ENCODE results near the gene SLC5A10. TPM values are rescaled to one million over a fixed set of nuclear protein-coding genes. Genes with fewer than 3 reads are reported as not detected.

SLC5A10 gene
- total and polyA plus RNA-seq, 9 donors = 0.05 to 0.38 (median 0.15) TPM; not detected in 5

DNA sequence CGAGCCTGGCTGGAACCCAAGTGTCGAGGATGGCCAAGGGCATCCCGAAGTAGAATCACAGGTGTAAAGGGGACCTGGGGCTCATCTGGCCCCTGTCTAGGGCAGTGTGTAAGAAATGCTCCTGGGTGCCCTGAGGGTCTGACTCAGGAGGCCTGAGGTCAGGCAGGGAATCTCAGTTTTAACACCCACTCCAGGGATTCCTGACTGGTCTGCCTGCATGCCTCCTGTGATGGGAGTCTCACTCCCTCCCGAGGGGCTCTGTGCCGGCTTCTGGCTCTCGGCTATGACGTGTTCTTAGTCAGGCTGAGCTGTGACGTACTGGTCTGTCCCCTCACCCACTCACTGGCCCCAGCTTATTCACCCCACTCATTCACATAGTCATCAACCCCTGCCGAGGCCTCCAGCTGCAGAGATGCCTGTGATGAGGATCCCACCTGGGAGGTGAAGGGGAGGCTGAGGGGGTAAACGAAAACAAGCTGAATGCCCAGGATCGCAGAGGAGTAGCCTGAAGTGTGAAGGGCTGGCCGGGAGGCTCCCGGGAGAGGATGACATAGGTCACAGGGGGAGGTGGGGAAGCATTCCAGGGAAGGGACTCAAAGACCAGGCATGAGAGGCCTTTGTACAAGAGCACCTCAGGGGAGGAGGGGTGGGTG, 28.8 kb downstream of the SLC5A10 start:
- WGBS, 3 donors = 72 to 83% (median 72%) methylated on average over 13 of the region's 13 CpGs
- H3K9me3 ChIP-seq = no peaks in the 10 kb centered on the region
- TF ChIP-seq, protein P1, sequence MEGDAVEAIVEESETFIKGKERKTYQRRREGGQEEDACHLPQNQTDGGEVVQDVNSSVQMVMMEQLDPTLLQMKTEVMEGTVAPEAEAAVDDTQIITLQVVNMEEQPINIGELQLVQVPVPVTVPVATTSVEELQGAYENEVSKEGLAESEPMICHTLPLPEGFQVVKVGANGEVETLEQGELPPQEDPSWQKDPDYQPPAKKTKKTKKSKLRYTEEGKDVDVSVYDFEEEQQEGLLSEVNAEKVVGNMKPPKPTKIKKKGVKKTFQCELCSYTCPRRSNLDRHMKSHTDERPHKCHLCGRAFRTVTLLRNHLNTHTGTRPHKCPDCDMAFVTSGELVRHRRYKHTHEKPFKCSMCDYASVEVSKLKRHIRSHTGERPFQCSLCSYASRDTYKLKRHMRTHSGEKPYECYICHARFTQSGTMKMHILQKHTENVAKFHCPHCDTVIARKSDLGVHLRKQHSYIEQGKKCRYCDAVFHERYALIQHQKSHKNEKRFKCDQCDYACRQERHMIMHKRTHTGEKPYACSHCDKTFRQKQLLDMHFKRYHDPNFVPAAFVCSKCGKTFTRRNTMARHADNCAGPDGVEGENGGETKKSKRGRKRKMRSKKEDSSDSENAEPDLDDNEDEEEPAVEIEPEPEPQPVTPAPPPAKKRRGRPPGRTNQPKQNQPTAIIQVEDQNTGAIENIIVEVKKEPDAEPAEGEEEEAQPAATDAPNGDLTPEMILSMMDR (IDR thresholded peaks at IDR 0.05) = no peak
- TF ChIP-seq POLR2A (IDR thresholded peaks at IDR 0.05) (no peak), EP300 (IDR thresholded peaks at IDR 0.05) (no peak)
- H3K27me3 ChIP-seq = no peaks in the 10 kb centered on the region
- intact Hi-C loops (cut with DNase I) = no loop called here
- H3K4me1 ChIP-seq (ENCODE audit: insufficient read depth) = no peaks in the 10 kb centered on the region
- DNase-seq = no peak
- H3K27ac ChIP-seq = no peak overlapping the region
- no peaks in the 10 kb centered on the region for H3K36me3 ChIP-seq
- no peak overlapping the region for H3K4me3 ChIP-seq

DNA sequence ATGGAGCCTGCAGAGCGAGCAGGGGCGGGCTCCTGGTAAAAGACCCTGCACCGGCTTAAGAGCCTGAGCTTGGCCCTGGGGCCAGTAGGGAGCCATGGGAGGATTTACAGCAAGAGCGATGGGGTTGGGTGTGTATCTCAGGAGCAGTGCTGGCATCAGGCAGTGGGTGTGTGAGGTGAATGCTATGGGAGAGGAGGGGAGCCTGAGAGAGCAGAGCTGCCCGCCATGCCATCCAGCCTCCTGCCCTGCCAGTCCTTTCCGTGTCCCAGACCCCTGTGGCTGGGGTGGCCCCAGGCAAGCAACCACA, 29.3 kb downstream of the SLC5A10 start:
- TF ChIP-seq POLR2A (IDR thresholded peaks at IDR 0.05) (no peak), EP300 (IDR thresholded peaks at IDR 0.05) (no peak)
- TF ChIP-seq, protein P1 (IDR thresholded peaks at IDR 0.05) = no peak
- 89 to 98% (median 95%) methylated on average over 6 of the region's 6 CpGs for WGBS, 3 donors
- Histone ChIP-seq H3K4me3 (no peak overlapping the region), H3K4me1 (ENCODE audit: insufficient read depth) (no peaks in the 10 kb centered on the region), H3K36me3 (no peaks in the 10 kb centered on the region), H3K27ac (no peak overlapping the region), H3K27me3 (no peaks in the 10 kb centered on the region), H3K9me3 (no peaks in the 10 kb centered on the region)
- intact Hi-C loops (cut with DNase I) = no loop called here
- DNase-seq = no peak

DNA sequence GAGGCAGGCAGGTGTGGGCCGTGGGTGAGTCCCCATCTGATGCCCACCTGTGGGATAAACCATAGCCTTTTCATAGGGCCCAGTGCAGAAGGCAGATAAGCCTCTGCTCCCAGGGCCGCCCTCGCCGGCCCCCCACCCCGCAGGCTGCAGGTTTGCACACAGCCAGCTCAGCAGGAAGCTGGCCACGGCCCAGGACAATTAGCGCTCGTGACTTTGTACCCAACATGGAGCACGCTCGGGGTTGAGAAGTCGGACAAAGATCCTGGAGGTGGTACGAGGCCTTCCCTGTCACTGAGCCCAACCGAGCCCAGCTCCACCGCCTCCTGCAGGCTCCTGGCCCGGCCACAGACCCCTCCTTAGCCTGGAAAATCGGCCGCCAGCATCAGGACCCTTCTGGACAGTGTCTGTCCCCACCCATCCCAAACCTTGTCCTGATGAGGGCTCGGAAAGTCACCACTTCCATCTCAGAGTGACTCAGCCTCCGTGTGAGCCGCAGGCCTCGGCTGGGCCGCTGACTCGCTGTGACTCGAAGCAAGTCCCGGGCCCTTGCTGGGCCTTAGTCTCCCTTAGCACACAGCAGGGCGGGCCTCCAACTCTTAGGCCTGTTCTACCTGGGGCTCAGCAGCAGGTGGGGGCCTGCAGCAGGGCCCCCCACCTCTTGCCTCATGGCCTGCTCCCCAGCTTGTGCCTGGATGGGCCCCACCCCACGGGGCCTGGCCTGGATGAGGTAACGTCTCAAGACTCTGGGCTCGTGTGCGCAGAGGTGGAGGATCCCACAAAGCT, 29.9 kb downstream of the SLC5A10 start:
- Histone ChIP-seq H3K4me3 (no peak overlapping the region), H3K9me3 (no peaks in the 10 kb centered on the region), H3K4me1 (ENCODE audit: insufficient read depth) (no peaks in the 10 kb centered on the region), H3K27me3 (no peaks in the 10 kb centered on the region), H3K27ac (no peak overlapping the region), H3K36me3 (no peaks in the 10 kb centered on the region)
- intact Hi-C loops (cut with DNase I) = no loop called here
- TF ChIP-seq POLR2A (IDR thresholded peaks at IDR 0.05) = no peak
- 83 to 88% (median 88%) methylated on average over 29 to 30 of the region's 30 CpGs for WGBS, 3 donors
- DNase-seq = no peak

DNA sequence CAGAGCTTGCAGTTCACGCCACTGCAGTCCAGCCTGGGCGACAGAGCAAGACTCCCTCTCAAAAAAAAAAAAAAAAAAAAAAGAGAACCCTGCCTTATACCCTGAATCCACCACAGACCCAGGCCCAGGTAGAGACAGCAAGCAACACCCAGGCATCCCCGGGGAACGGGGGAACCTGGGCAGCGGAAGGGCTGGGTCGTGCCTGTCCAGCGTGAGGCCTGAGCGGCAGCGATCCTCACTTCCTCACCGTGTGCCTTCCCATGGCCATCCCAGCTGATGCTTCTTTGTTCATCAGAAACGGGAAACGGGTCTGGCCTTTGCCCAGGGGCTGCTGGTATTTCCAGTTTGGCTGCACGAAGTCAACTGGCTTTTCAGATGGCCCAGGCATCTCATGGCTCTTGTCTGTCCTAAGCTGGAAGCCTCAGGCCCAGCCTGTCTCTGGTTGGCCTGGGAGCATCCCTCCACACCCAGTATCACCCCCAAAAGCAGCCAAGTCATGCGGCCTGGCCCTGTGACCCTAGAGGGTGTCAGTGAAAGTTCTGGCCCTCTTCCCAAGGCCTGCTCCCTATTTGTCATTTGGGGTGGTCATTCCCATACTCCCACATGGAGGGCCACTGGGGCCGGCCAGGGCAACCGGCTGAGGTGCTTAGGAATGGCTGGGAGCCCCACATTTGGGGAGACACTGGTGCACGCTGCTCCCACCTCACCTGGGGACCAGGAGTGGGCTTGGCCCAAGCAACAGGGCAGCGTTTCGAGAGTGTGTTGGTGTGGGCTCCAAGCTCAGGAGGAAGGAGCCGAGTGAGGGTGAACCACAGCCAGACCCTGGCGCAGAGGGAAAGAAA, 32.5 kb downstream of the SLC5A10 start:
- Histone ChIP-seq H3K4me1 (ENCODE audit: insufficient read depth) (no peaks in the 10 kb centered on the region), H3K36me3 (no peaks in the 10 kb centered on the region), H3K4me3 (no peak overlapping the region), H3K27me3 (no peaks in the 10 kb centered on the region), H3K9me3 (no peaks in the 10 kb centered on the region), H3K27ac (no peak overlapping the region)
- TF ChIP-seq, protein P1 (IDR thresholded peaks at IDR 0.05) = no peak
- TF ChIP-seq EP300 (IDR thresholded peaks at IDR 0.05) (no peak), POLR2A (IDR thresholded peaks at IDR 0.05) (no peak)
- WGBS, 3 donors = 90 to 91% (median 91%) methylated on average over 21 of the region's 21 CpGs
- no peak for DNase-seq
- intact Hi-C loops (cut with DNase I) = no loop called here

Data from ovary (tissue), 9 donors.